DOHH2 (cell line): ENCODE results near the gene NDUFAF2.

ENCODE experiments used
- EZH2phosphoT487 ChIP-seq: fragments of 200-600 bp; sonication (generic); IDR thresholded peaks from 2 replicates; pipeline ENCODE4 v1.6.1; 2017; ENCODE audit warnings: borderline replicate concordance, mild to moderate bottlenecking, antibody characterized with exemption, low read length, moderate library complexity, mixed read lengths
- TF ChIP-seq, protein P1 (sequence below): fragments of 200-600 bp; sonication (generic); IDR thresholded peaks from one replicate; pipeline ENCODE4 v1.5.1; 2014; ENCODE audit warnings: antibody characterized with exemption, mild to moderate bottlenecking, low read depth, low read length; ENCODE audit not compliant: poor library complexity, severe bottlenecking

DNA sequence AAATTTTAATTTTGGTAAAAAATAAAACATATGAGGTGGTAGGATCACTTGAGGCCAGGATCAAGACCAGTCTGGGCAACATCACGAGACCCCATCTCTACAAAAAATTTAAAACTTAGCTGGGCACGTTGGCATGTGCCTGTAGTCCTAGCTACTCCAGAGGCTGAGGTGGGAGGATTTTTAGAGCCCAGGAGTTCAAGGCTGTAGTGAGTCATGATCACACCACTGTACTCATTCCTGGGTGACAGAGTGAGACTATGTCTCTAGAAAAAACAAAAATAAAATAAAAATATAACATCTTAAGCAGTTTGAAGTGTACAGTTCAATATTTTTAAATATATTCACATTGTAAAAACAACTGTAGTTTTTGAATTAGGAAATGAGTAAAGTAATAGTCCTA is 108.9 kb downstream of the NDUFAF2 start:
- TF ChIP-seq, protein P1, sequence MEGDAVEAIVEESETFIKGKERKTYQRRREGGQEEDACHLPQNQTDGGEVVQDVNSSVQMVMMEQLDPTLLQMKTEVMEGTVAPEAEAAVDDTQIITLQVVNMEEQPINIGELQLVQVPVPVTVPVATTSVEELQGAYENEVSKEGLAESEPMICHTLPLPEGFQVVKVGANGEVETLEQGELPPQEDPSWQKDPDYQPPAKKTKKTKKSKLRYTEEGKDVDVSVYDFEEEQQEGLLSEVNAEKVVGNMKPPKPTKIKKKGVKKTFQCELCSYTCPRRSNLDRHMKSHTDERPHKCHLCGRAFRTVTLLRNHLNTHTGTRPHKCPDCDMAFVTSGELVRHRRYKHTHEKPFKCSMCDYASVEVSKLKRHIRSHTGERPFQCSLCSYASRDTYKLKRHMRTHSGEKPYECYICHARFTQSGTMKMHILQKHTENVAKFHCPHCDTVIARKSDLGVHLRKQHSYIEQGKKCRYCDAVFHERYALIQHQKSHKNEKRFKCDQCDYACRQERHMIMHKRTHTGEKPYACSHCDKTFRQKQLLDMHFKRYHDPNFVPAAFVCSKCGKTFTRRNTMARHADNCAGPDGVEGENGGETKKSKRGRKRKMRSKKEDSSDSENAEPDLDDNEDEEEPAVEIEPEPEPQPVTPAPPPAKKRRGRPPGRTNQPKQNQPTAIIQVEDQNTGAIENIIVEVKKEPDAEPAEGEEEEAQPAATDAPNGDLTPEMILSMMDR, result no peak
- no peak for TF ChIP-seq EZH2phosphoT487
